A549 (cell line): Measurements from ENCODE around the gene SCYL2.

Experiments used
- BHLHE40 ChIP-seq: IDR thresholded peaks from 2 replicates; pipeline ENCODE4 v1.6.1; 2012; ENCODE audit warnings: low read depth, low read length, inconsistent platforms
- CBX2 ChIP-seq: fragments of 200-600 bp; sonication (generic); IDR thresholded peaks from 2 replicates; pipeline ENCODE4 v1.6.1; 2016; ENCODE audit warnings: low read depth, mild to moderate bottlenecking, borderline replicate concordance
- CTCF ChIP-seq: fragments of >200 bp; sonication (Bioruptor Twin); formaldehyde crosslinking; IDR thresholded peaks from 3 replicates; pipeline ENCODE4 v1.5.1; 2016
- MYC ChIP-seq: IDR thresholded peaks from 2 replicates; pipeline ENCODE4 v1.6.1; 2012; ENCODE audit warnings: mild to moderate bottlenecking, inconsistent platforms, low read length, improper control_type of control experiment, borderline replicate concordance
- NR3C1 ChIP-seq: fragments of >200 bp; sonication (Bioruptor Twin); formaldehyde crosslinking; IDR thresholded peaks from 3 replicates; pipeline ENCODE4 v1.6.1; 2017
- POLR2A ChIP-seq: IDR thresholded peaks from 2 replicates; pipeline ENCODE4 v1.6.1; 2012; ENCODE audit warnings: mild to moderate bottlenecking, low read length

GRCh38 chr12:100368066-100368465 is 101.1 kb downstream of the SCYL2 start:
- TF ChIP-seq CTCF (no peak), NR3C1 (no peak), POLR2A (no peak), BHLHE40 (no peak), MYC (no peak), CBX2 (no peak)
